Activated CD8-positive, alpha-beta memory T cell treated with anti-CD3 and anti-CD28 coated beads for 36 hours (primary cell): ENCODE results near the gene PLAGL1. TPM values are rescaled to one million over a fixed set of nuclear protein-coding genes. Genes with fewer than 3 reads are reported as not detected.

Experiments
- CTCF ChIA-PET: fragments of 350-600 bp; sonication (Branson Sonifier 250); formaldehyde crosslinking; loops from one replicate; lab custom pipeline; 2021; ENCODE audit warnings: antibody characterized with exemption; lab: Charles Lee
- POLR2A ChIA-PET: fragments of 350-600 bp; sonication (Branson Sonifier 250); formaldehyde crosslinking; loops from one replicate; lab custom pipeline; 2021; ENCODE audit warnings: antibody characterized with exemption; lab: Charles Lee
- total RNA-seq, 2 experiments: library from RNA; stranded (reverse); gene quantifications; one replicate each; pipeline ENCODE4 v1.2.3, GENCODE V29; 2021

Gene PLAGL1
- total RNA-seq, 2 experiments from 2014 or later = 24.3 to 27.8 TPM

- POLR2A ChIA-PET = no interaction called here
- CTCF ChIA-PET = interaction anchor here (0.5 kb wide), 1 partner anchor 36 kb away, joined by 3 read pairs; no protein-coding TSS in a partner anchor
Measured at GRCh38 chr6:143901885-143902750, 105.9 kb downstream of the PLAGL1 start.

- CTCF ChIA-PET = no interaction called here
- POLR2A ChIA-PET = no interaction called here
Measured at GRCh38 chr6:143900358-143900757, 107.7 kb downstream of the PLAGL1 start.

GRCh38 chr6:143896126-143896860, 111.8 kb downstream of the PLAGL1 start:
- POLR2A ChIA-PET = no interaction called here

GRCh38 chr6:143894655-143895054, 113.4 kb downstream of the PLAGL1 start:
- CTCF ChIA-PET = no interaction called here
- POLR2A ChIA-PET = no interaction called here

More at GRCh38 chr6:143896126-143896860, 111.8 kb downstream of the PLAGL1 start:
- CTCF ChIA-PET = interaction anchor here (0.6 kb wide), 1 partner anchor 198 kb away, joined by 3 read pairs; no protein-coding TSS in a partner anchor

Other genes starting within 250 kb of the PLAGL1 start
- 10 to 100 TPM; 59.4 to 61.9 TPM for gene LTV1, start 164.9 kb downstream of the PLAGL1 start, total RNA-seq
- not detected for gene ZC2HC1B, start 143.8 kb downstream of the PLAGL1 start, total RNA-seq
- 100 to 1,000 TPM; 268 to 278 TPM for gene SF3B5, start 87.3 kb upstream of the PLAGL1 start, total RNA-seq
- 10 to 100 TPM; 23.1 to 24.7 TPM for gene STX11, start 142.3 kb upstream of the PLAGL1 start, total RNA-seq